Body of pancreas (tissue), 4 donors: ENCODE data around the gene MED12L. TPM values are rescaled to one million over a fixed set of nuclear protein-coding genes. Genes with fewer than 3 reads are reported as not detected.

Source experiments
- ATAC-seq: fragments of 150-250 bp; one replicate; pipeline ENCODE4 v1.9.1; 2016
- DNase-seq, 4 donors: peaks; one replicate each; pipeline ENCODE4 v3.0.0-alpha.2; 2019
- H3K27ac ChIP-seq, 4 donors: fragments of 200-600 bp; sonication (generic); 1 replicate in 3 of 4; 2 replicates in 1 of 4; pipeline versions ENCODE4 v1.5.1 to v1.6.1; 2016 to 2019; ENCODE audit warnings: mild to moderate bottlenecking in 1 of 4, mixed read lengths in 1 of 4, moderate library complexity in 1 of 4
- H3K27me3 ChIP-seq, 2 donors: fragments of 200-600 bp; sonication (generic); one replicate each; pipeline ENCODE4 v1.6.0; 2016; ENCODE audit warnings: mild to moderate bottlenecking in 1 of 2
- H3K36me3 ChIP-seq, 2 donors: fragments of 200-600 bp; sonication (generic); replicated peaks in 1 of 2; 2 replicates each; pipeline ENCODE4 v1.5.1; 2016; ENCODE audit warnings: low read depth in 2 of 2; ENCODE audit not compliant: insufficient read depth in 1 of 2
- H3K4me1 ChIP-seq: fragments of 200-600 bp; sonication (generic); one replicate; pipeline ENCODE4 v1.6.0; 2016
- H3K4me3 ChIP-seq, 2 donors: fragments of 200-600 bp; sonication (generic); 1 replicate in 1 of 2; 2 replicates in 1 of 2; pipeline ENCODE4 v1.5.1; 2016 to 2019
- H3K9me3 ChIP-seq, 3 donors: fragments of 200-600 bp; sonication (generic); 1 replicate in 2 of 3; 2 replicates in 1 of 3; pipeline ENCODE4 v1.5.1; 2016
- CTCF ChIP-seq, 7 experiments: fragments of 450-650 bp in 4 of 7; fragments of 200-600 bp in 3 of 7; sonication (generic) in 3 of 7; IDR thresholded peaks; one replicate each; pipeline ENCODE4 v1.5.1; 2016 to 2019; ENCODE audit warnings: antibody characterized with exemption in 7 of 7
- POLR2A ChIP-seq, 3 donors: fragments of 450-650 bp; IDR thresholded peaks; one replicate each; pipeline ENCODE4 v1.6.1; 2016; ENCODE audit warnings: antibody characterized with exemption in 3 of 3, mild to moderate bottlenecking in 2 of 3
- WGBS, 2 donors: methylation state at CpG; one replicate each; pipeline ENCODE4 v1.1.5; 2017; 5-methylcytosine and 5-hydroxymethylcytosine counted together
- intact Hi-C: fragments of 100-400 bp; cut with DNase I; formaldehyde crosslinking; loops from one replicate; pipeline ENCODE4 v1.15.1; 2023
- total RNA-seq, 2 donors: library from RNA; depleted of rRNA; stranded (reverse); fragments of >200 nt; gene quantifications; one replicate each; pipeline ENCODE4 v1.1.0, GENCODE V29; 2016

MED12L gene
- total RNA-seq, 2 donors from 2014 or later = 0.33 to 0.78 TPM

- Histone ChIP-seq H3K36me3 (no peaks in the 10 kb centered on the region), H3K4me3 (no peak overlapping the region), H3K9me3 (no peaks in the 10 kb centered on the region), H3K27ac (no peak overlapping the region), H3K4me1 (peaks cover 27% of the 10 kb centered on the region), H3K27me3 (no peaks in the 10 kb centered on the region)
- TF ChIP-seq CTCF (IDR thresholded peaks at IDR 0.05) = no peak
- TF ChIP-seq POLR2A (IDR thresholded peaks at IDR 0.05) = no peak
- intact Hi-C loops = no loop called here
- 41 to 46% methylated on average over 5 of the region's 5 CpGs for WGBS, 2 donors
- DNase-seq (no peak), ATAC-seq (no peak)
Observed at GRCh38 chr3:151082880-151083838, 2.3 kb upstream of the MED12L start.

- 29 to 40% methylated on average over 10 to 14 of the region's 14 CpGs for WGBS, 2 donors
- Histone ChIP-seq H3K36me3 (no peaks in the 10 kb centered on the region), H3K4me3 (peak overlapping the region; percentile 27 to 67), H3K9me3 (no peaks in the 10 kb centered on the region), H3K27me3 (no peaks in the 10 kb centered on the region), H3K27ac (no peak overlapping the region), H3K4me1 (peaks cover 27% of the 10 kb centered on the region)
- ATAC-seq (no peak), DNase-seq (no peak)
- intact Hi-C loops = no loop called here
- no peak for TF ChIP-seq CTCF (IDR thresholded peaks at IDR 0.05)
- TF ChIP-seq POLR2A (IDR thresholded peaks at IDR 0.05) = no peak
Observed at GRCh38 chr3:151084893-151085226, 604 bp upstream of the MED12L start.

GRCh38 chr3:151085889-151086483 is 522 bp downstream of the MED12L start:
- ATAC-seq (no peak), DNase-seq (peak in 3 of 4 donors; percentile 12 to 17 (median 13))
- Histone ChIP-seq H3K9me3 (no peaks in the 10 kb centered on the region), H3K27ac (no peak overlapping the region), H3K36me3 (no peaks in the 10 kb centered on the region), H3K4me3 (peak overlapping the region; percentile 27 to 67), H3K27me3 (no peaks in the 10 kb centered on the region), H3K4me1 (peaks cover 27% of the 10 kb centered on the region)
- TF ChIP-seq CTCF (IDR thresholded peaks at IDR 0.05) (no peak), POLR2A (IDR thresholded peaks at IDR 0.05) (no peak)
- 0 to 1% methylated on average over 7 to 54 of the region's 60 CpGs for WGBS, 2 donors
- intact Hi-C loops = no loop called here

- Histone ChIP-seq H3K27ac (no peak overlapping the region), H3K27me3 (no peaks in the 10 kb centered on the region), H3K4me1 (peaks cover 27% of the 10 kb centered on the region), H3K4me3 (peak overlapping the region; percentile 11 to 67), H3K36me3 (no peaks in the 10 kb centered on the region), H3K9me3 (no peaks in the 10 kb centered on the region)
- no peak for TF ChIP-seq POLR2A (IDR thresholded peaks at IDR 0.05)
- peak in 6 of 7 experiments; percentile 18 to 51 (median 46) for TF ChIP-seq CTCF (IDR thresholded peaks at IDR 0.05)
- WGBS, 2 donors = 10 to 43% methylated on average over 21 to 76 of the region's 81 CpGs
- ATAC-seq = peak; percentile 81
- intact Hi-C loops = no loop called here
- peak; percentile 66 to 81 (median 74) for DNase-seq
Observed at GRCh38 chr3:151086484-151087456, 1.3 kb downstream of the MED12L start.
